H9 (cell line): ENCODE measurements around the gene EMC9. TPM values are rescaled to one million over a fixed set of nuclear protein-coding genes. Genes with fewer than 3 reads are reported as not detected.

Experiments used
- DNase-seq: peaks from one replicate; pipeline ENCODE4 v3.0.0-alpha.2; 2017
- H2AFZ ChIP-seq: one replicate; pipeline ENCODE4 v1.6.1; 2013; ENCODE audit warnings: mild to moderate bottlenecking, low read length, control low read depth, moderate library complexity
- H2AK5ac ChIP-seq: 2 replicates; pipeline ENCODE4 v1.6.1; 2013; ENCODE audit warnings: low read length, control low read depth, mixed read lengths; ENCODE audit not compliant: insufficient read length
- H2BK120ac ChIP-seq: one replicate; pipeline ENCODE4 v1.6.1; 2013; ENCODE audit warnings: low read depth, mild to moderate bottlenecking, low read length, control low read depth, inconsistent platforms; ENCODE audit not compliant: poor library complexity, severe bottlenecking
- H2BK12ac ChIP-seq: 2 replicates; pipeline ENCODE4 v1.6.1; 2013; ENCODE audit warnings: low read length, control low read depth, mixed read lengths, low read depth; ENCODE audit not compliant: insufficient read length
- H2BK15ac ChIP-seq: 2 replicates; pipeline ENCODE4 v1.6.1; 2013; ENCODE audit warnings: low read depth, low read length, control low read depth
- H2BK20ac ChIP-seq: one replicate; pipeline ENCODE4 v1.6.1; 2013; ENCODE audit warnings: low read depth, mild to moderate bottlenecking, low read length, control low read depth, inconsistent platforms; ENCODE audit not compliant: poor library complexity, severe bottlenecking
- H2BK5ac ChIP-seq: 2 replicates; pipeline ENCODE4 v1.6.1; 2013; ENCODE audit warnings: low read length, control low read depth, mixed read lengths; ENCODE audit not compliant: insufficient read length
- H3K14ac ChIP-seq: 2 replicates; pipeline ENCODE4 v1.6.1; 2013; ENCODE audit warnings: low read length, control low read depth; ENCODE audit not compliant: insufficient read depth
- H3K18ac ChIP-seq: 2 replicates; pipeline ENCODE4 v1.6.1; 2013; ENCODE audit warnings: low read depth, mild to moderate bottlenecking, mixed read lengths, low read length, control low read depth; ENCODE audit not compliant: insufficient read length
- H3K23ac ChIP-seq: 2 replicates; pipeline ENCODE4 v1.6.1; 2013; ENCODE audit warnings: low read length, control low read depth, mixed read lengths, low read depth; ENCODE audit not compliant: insufficient read length
- H3K23me2 ChIP-seq: 2 replicates; pipeline ENCODE4 v1.6.1; 2013; ENCODE audit warnings: low read depth, mild to moderate bottlenecking, mixed read lengths, low read length, control low read depth; ENCODE audit not compliant: insufficient read length, poor library complexity, severe bottlenecking
- H3K27ac ChIP-seq: 2 replicates; pipeline ENCODE4 v1.5.1; 2013; ENCODE audit warnings: low read length, control low read depth, mixed read lengths, low read depth; ENCODE audit not compliant: insufficient read length
- H3K27me3 ChIP-seq: 2 replicates; pipeline ENCODE4 v1.6.1; 2013; ENCODE audit warnings: low read length, control low read depth, inconsistent platforms; ENCODE audit not compliant: insufficient read depth
- H3K4ac ChIP-seq: 2 replicates; pipeline ENCODE4 v1.6.1; 2013; ENCODE audit warnings: low read depth, mild to moderate bottlenecking, control low read depth, inconsistent platforms, low read length, moderate library complexity
- H3K4me1 ChIP-seq: 2 replicates; pipeline ENCODE4 v1.6.1; 2013; ENCODE audit warnings: low read length, control low read depth, inconsistent platforms; ENCODE audit not compliant: insufficient read depth
- H3K4me2 ChIP-seq: 2 replicates; pipeline ENCODE4 v1.6.1; 2013; ENCODE audit warnings: low read length, control low read depth, mixed read lengths; ENCODE audit not compliant: insufficient read length, insufficient read depth
- H3K56ac ChIP-seq: 2 replicates; pipeline ENCODE4 v1.6.1; 2013; ENCODE audit warnings: low read depth, mild to moderate bottlenecking, mixed read lengths, low read length, control low read depth; ENCODE audit not compliant: insufficient read length
- H3K79me1 ChIP-seq: 2 replicates; pipeline ENCODE4 v1.6.1; 2013; ENCODE audit warnings: low read depth, mild to moderate bottlenecking, moderate library complexity, low read length, control low read depth, inconsistent platforms; ENCODE audit not compliant: insufficient read depth, poor library complexity, severe bottlenecking
- H3K79me2 ChIP-seq: 2 replicates; pipeline ENCODE4 v1.6.1; 2013; ENCODE audit warnings: low read length, control low read depth, inconsistent platforms; ENCODE audit not compliant: insufficient read depth
- H3K9ac ChIP-seq: 2 replicates; pipeline ENCODE4 v1.6.1; 2013; ENCODE audit warnings: low read length, control low read depth, mixed read lengths; ENCODE audit not compliant: insufficient read length; ENCODE audit errors: extremely low read depth
- H3K9me3 ChIP-seq: one replicate; pipeline ENCODE4 v1.6.1; 2013; ENCODE audit warnings: low read depth, low read length, inconsistent platforms; ENCODE audit not compliant: control insufficient read depth
- H3T11ph ChIP-seq: one replicate; pipeline ENCODE4 v1.6.1; 2013; ENCODE audit warnings: mild to moderate bottlenecking, low read length, control low read depth, inconsistent platforms
- H4K20me1 ChIP-seq: one replicate; pipeline ENCODE4 v1.6.1; 2013; ENCODE audit not compliant: control insufficient read depth, insufficient read length, insufficient read depth
- H4K5ac ChIP-seq: 2 replicates; pipeline ENCODE4 v1.6.1; 2013; ENCODE audit warnings: low read depth, mild to moderate bottlenecking, mixed read lengths, low read length, control low read depth; ENCODE audit not compliant: insufficient read length
- H4K8ac ChIP-seq: replicated peaks from 2 replicates; pipeline ENCODE4 v1.6.1; 2013; ENCODE audit warnings: low read length, control low read depth, mixed read lengths, low read depth; ENCODE audit not compliant: insufficient read length
- H4K91ac ChIP-seq: 2 replicates; pipeline ENCODE4 v1.6.1; 2013; ENCODE audit warnings: low read depth, mild to moderate bottlenecking, moderate library complexity, mixed read lengths, low read length, control low read depth; ENCODE audit not compliant: insufficient read length
- H3K27ac Mint-ChIP-seq, 3 experiments: 2 replicates in 2 of 3; 3 replicates in 1 of 3; pipeline ENCODE4 v1.8.0; 2020 to 2021; ENCODE audit warnings: mixed read lengths in 3 of 3, mild to moderate bottlenecking in 1 of 3, moderate library complexity in 1 of 3
- H3K27me3 Mint-ChIP-seq: 2 replicates; pipeline ENCODE4 v1.8.0; 2021; ENCODE audit warnings: low read depth, mild to moderate bottlenecking, moderate library complexity, mixed read lengths
- H3K36me3 Mint-ChIP-seq, 3 experiments: 2 replicates in 2 of 3; 3 replicates in 1 of 3; pipeline ENCODE4 v1.8.0; 2020 to 2021; ENCODE audit warnings: low read depth in 3 of 3, mixed read lengths in 3 of 3; ENCODE audit not compliant: insufficient read depth in 1 of 3
- H3K4me1 Mint-ChIP-seq, 2 experiments: 2 replicates each; pipeline ENCODE4 v1.8.0; 2020; ENCODE audit warnings: mixed read lengths in 2 of 2
- H3K4me3 Mint-ChIP-seq, 2 experiments: 2 replicates in 1 of 2; 3 replicates in 1 of 2; pipeline ENCODE4 v1.8.0; 2020 to 2021; ENCODE audit warnings: mild to moderate bottlenecking in 2 of 2, mixed read lengths in 2 of 2, moderate library complexity in 1 of 2
- H3K9me3 Mint-ChIP-seq, 2 experiments: 2 replicates in 1 of 2; 3 replicates in 1 of 2; pipeline ENCODE4 v1.8.0; 2020; ENCODE audit warnings: mild to moderate bottlenecking in 2 of 2, mixed read lengths in 2 of 2, moderate library complexity in 1 of 2
- whole genome bisulfite sequencing: extraction: QIAGEN DNeasy Blood & Tissue Kit; methylation state at CpG from one replicate; pipeline ENCODE4 v1.1.7; 2013; ENCODE audit warnings: missing lambda C conversion rate, low lambda C conversion rate, mixed read lengths; ENCODE audit not compliant: insufficient read length; ENCODE audit errors: extremely low coverage; 5-methylcytosine and 5-hydroxymethylcytosine counted together
- total RNA-seq: library from RNA; stranded (reverse); gene quantifications from 2 replicates; pipeline ENCODE4 v1.2.1, GENCODE V29; 2021
- TF ChIP-seq, protein P1 (sequence below): fragments of 200-600 bp; sonication (generic); conservative IDR thresholded peaks from 3 replicates; pipeline ENCODE4 v1.8.0; 2021; ENCODE audit warnings: antibody characterized with exemption, mild to moderate bottlenecking

EMC9 gene
- total RNA-seq, 1 experiment from 2014 or later = 52.9 TPM

DNA sequence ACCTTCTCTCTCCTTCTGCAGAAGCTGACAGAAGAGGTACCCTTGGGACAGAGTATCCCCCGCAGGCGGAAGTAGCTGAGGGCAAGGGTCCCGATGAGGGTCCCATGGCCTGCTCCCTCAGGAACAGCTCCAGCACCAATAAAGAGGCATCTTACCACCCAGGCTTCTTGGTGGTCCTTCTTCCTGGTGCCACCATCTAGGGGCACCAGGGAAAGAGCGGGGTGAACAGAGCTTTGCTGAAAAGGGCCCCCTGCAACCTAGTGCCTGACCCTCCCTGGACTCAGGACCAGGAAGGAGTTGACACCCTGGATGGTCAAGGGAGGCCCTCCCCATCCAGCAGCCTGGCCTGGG lies 19.1 kb upstream of the EMC9 start:
- Histone ChIP-seq H3K56ac (no peak overlapping the region), H3K14ac (no peak overlapping the region), H3K4me2 (no peak overlapping the region), H3K79me2 (no peaks in the 10 kb centered on the region), H3K23ac (no peak overlapping the region), H3K9ac (no peak overlapping the region), H2BK12ac (no peak overlapping the region), H3T11ph (no peak overlapping the region), H3K4me1 (no peaks in the 10 kb centered on the region), H2AK5ac (no peak overlapping the region), H3K9me3 (no peaks in the 10 kb centered on the region), H3K27me3 (no peaks in the 10 kb centered on the region), H2BK15ac (no peak overlapping the region), H2AFZ (no peak overlapping the region), H3K27ac (no peak overlapping the region), H4K91ac (no peak overlapping the region), H3K4ac (no peak overlapping the region), H2BK5ac (no peak overlapping the region), H4K8ac (no peak overlapping the region), H3K23me2 (no peaks in the 10 kb centered on the region), H4K20me1 (no peaks in the 10 kb centered on the region), H2BK20ac (no peak overlapping the region), H4K5ac (no peak overlapping the region), H3K18ac (no peak overlapping the region), H3K79me1 (no peaks in the 10 kb centered on the region), H2BK120ac (no peak overlapping the region)
- no CpG with 5 or more reads among the region's 4 CpGs for WGBS
- TF ChIP-seq, protein P1, sequence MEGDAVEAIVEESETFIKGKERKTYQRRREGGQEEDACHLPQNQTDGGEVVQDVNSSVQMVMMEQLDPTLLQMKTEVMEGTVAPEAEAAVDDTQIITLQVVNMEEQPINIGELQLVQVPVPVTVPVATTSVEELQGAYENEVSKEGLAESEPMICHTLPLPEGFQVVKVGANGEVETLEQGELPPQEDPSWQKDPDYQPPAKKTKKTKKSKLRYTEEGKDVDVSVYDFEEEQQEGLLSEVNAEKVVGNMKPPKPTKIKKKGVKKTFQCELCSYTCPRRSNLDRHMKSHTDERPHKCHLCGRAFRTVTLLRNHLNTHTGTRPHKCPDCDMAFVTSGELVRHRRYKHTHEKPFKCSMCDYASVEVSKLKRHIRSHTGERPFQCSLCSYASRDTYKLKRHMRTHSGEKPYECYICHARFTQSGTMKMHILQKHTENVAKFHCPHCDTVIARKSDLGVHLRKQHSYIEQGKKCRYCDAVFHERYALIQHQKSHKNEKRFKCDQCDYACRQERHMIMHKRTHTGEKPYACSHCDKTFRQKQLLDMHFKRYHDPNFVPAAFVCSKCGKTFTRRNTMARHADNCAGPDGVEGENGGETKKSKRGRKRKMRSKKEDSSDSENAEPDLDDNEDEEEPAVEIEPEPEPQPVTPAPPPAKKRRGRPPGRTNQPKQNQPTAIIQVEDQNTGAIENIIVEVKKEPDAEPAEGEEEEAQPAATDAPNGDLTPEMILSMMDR = no peak
- Mint-ChIP-seq H3K9me3 (no peaks in the 10 kb centered on the region), H3K27me3 (no peaks in the 10 kb centered on the region; the same call in 1 of the 2 replicates), H3K4me1 (peaks cover 11 to 13% of the 10 kb centered on the region in 2 experiments), H3K36me3 (peaks cover 27 to 64% (median 61%) of the 10 kb centered on the region in 3 experiments), H3K27ac (peak overlapping the region in 1 of 3 experiments; percentile 79; a peak in 1 of 7 replicates), H3K4me3 (no peak overlapping the region)
- DNase-seq = no peak
